Vagina (tissue), 2 donors: Measurements from ENCODE around the gene CCDC57.

Source experiments
- CTCF ChIP-seq, 3 experiments: fragments of 450-650 bp in 2 of 3; fragments of 200-600 bp in 1 of 3; sonication (generic) in 1 of 3; IDR thresholded peaks; one replicate each; pipeline ENCODE4 v1.5.1; 2017 to 2019; ENCODE audit warnings: antibody characterized with exemption in 3 of 3, mild to moderate bottlenecking in 2 of 3, moderate library complexity in 2 of 3
- POLR2A ChIP-seq, 2 donors: fragments of 450-650 bp; IDR thresholded peaks; one replicate each; pipeline ENCODE4 v1.6.1; 2017; ENCODE audit warnings: antibody characterized with exemption in 2 of 2, mild to moderate bottlenecking in 2 of 2, moderate library complexity in 2 of 2
- POLR2AphosphoS5 ChIP-seq, 2 donors: sonication (generic); formaldehyde crosslinking; IDR thresholded peaks; one replicate each; pipeline ENCODE4 v1.9.0; 2017; ENCODE audit warnings: antibody characterized with exemption in 2 of 2, mild to moderate bottlenecking in 2 of 2, low read depth in 1 of 2; ENCODE audit not compliant: insufficient read depth in 1 of 2

DNA sequence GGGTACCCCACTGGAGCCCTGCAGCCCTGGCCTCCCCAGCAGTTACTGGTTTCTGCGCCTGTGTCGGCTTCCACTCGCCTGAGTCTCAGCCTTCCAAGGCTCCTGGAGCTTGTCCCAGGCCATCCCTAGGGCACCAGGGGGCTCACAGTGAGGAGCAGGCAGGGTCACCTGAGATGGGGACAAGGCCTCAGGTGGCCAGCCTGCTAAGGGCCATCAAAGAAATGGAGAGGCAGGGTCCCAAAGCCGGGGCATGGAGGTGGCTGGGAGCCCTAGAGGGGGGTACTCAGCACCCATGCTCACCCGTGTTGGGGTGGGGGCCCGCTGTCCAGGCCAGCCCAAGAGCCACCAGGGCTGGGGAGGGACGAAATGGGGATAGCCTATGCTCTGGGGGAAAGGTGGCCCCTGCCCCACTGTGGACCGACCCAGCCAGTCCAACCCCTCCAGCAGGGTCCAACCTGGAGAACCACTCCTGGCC is 115.9 kb downstream of the CCDC57 start:
- TF ChIP-seq CTCF (IDR thresholded peaks at IDR 0.05) (no peak), POLR2A (IDR thresholded peaks at IDR 0.05) (no peak), POLR2AphosphoS5 (IDR thresholded peaks at IDR 0.05; ENCODE audit: insufficient read depth in 1 of 2, low read depth in 1 of 2) (peak in 1 of 2 donors; percentile 2)
